ENCODE data around the gene NIPAL4. TPM values are rescaled to one million over a fixed set of nuclear protein-coding genes. Genes with fewer than 3 reads are reported as not detected.

NIPAL4 gene
- total RNA-seq, 2 donors from 2014 or later, result 0.27 to 0.49 TPM

- no peak for ATAC-seq (ENCODE audit: insufficient number of reproducible peaks, low FRiP score, low read depth)
- TF ChIP-seq CTCF (IDR thresholded peaks at IDR 0.05), result no peak
- Histone ChIP-seq H3K9me3 (no peaks in the 10 kb centered on the region), H3K36me3 (peaks cover 3% of the 10 kb centered on the region), H3K27ac (no peak overlapping the region), H3K4me1 (ENCODE audit: control insufficient read depth in 1 of 2, low read depth in 2 of 2) (peaks cover 17 to 54% of the 10 kb centered on the region in 2 donors), H3K27me3 (replicated peaks; ENCODE audit: insufficient read depth) (no peaks in the 10 kb centered on the region), H3K4me3 (no peak overlapping the region)
- DNase-seq (ENCODE audit: low spot score), result no peak
Observed at GRCh38 chr5:157518963-157519362, 59.0 kb downstream of the NIPAL4 start.

DNA sequence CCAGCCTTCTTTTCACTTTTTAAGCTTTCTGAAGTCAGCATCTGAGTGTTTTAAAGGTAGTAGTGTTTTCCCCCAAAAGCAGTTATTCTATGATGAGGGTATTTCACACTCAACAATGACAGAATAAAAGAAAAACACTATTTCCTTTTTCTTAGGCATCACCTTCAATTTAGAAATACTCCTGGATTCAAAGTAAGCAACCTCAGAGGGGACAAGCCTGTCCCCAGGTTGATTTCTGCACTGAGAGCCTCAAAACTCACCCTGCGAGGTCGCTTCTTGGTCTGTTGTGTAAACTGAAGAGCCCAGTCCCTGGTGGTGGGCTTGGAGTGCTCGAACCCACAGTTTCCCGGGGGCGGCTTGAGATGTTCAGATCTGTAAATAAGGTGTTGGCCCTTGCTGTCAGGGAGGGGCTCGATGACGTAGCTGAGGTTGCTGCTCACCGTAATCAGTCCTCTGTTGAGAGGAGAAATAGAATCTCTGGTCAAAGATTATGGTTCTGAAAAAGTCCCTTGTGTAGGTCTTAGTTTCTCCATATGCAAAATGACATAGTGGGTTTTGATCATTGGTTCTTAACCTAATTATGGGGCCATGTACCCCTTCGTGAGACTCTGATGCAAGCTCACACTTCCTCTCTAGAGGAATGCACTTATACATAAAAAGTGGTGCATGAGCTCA, 59.7 kb downstream of the NIPAL4 start:
- no peak for TF ChIP-seq CTCF (IDR thresholded peaks at IDR 0.05)
- ATAC-seq (ENCODE audit: insufficient number of reproducible peaks, low FRiP score, low read depth) (no peak), DNase-seq (ENCODE audit: low spot score) (no peak)
- peaks cover 20 to 55% of the 10 kb centered on the region in 2 donors for H3K4me1 ChIP-seq (ENCODE audit: control insufficient read depth in 1 of 2, low read depth in 2 of 2)
- no peaks in the 10 kb centered on the region for H3K27me3 ChIP-seq (replicated peaks; ENCODE audit: insufficient read depth)
- no peaks in the 10 kb centered on the region for H3K9me3 ChIP-seq
- H3K27ac ChIP-seq, result no peak overlapping the region
- peaks cover 3% of the 10 kb centered on the region for H3K36me3 ChIP-seq
- no peak overlapping the region for H3K4me3 ChIP-seq

DNA sequence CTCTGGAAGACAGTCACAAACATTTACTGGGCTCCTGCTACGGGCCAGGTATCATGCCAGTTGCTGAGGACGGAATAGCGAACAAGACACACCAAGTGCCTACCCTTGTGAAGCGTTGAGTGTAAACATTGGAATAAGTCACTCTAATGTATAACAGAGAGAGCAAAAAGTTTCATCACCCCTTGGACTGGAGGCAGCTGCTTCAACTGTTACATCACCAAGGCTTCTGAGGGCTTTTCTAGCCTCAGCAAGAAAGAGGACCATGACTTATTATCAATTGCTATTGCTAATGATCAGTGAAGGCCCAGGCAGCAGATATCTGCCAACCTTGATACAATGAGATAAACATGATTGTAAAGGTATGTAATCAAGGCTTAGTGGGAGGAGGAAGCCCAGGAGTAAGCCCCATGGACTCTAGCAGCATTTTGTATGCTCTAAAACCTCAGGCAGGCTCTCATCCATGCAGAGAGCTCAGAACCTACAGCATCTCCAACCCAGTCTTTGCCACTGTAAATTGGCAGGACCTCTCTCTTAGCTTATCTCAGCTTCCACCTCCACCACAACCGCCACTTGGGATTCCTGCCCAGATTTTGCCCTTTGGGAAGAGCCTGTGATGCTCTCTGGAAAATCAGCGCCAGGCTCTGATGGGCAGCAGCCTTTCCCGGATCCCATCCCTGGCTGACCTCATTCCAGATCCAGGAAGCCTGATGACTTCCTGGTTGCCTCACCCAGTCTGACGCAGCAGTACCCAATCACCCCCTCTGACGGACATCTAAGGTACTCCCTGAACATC, 61.1 kb downstream of the NIPAL4 start:
- Histone ChIP-seq H3K36me3 (peaks cover 3% of the 10 kb centered on the region), H3K4me1 (ENCODE audit: control insufficient read depth in 1 of 2, low read depth in 2 of 2) (peaks cover 13 to 43% of the 10 kb centered on the region in 2 donors), H3K9me3 (no peaks in the 10 kb centered on the region), H3K27me3 (replicated peaks; ENCODE audit: insufficient read depth) (no peaks in the 10 kb centered on the region), H3K27ac (peak overlapping the region; percentile 12 to 16), H3K4me3 (no peak overlapping the region)
- peak; percentile 74 for ATAC-seq (ENCODE audit: insufficient number of reproducible peaks, low FRiP score, low read depth)
- DNase-seq (ENCODE audit: low spot score), result peak; percentile 33
- no peak for TF ChIP-seq CTCF (IDR thresholded peaks at IDR 0.05)

DNA sequence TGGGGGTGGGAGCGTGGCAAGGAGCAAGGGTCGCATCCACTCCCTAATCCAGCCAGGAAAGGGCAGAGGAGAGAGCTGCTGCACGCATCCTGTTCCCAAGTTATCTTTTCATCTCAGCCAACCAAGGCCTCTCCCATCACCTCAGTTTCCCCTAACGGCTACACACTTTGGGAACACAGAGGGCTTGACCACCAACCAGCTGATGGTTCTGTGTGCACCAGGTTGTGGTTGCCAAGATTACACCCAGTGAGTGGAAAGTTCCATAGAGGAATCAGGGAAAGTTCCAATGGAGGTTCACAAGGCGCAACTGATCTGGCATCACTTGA, 61.7 kb downstream of the NIPAL4 start:
- peaks cover 8 to 38% of the 10 kb centered on the region in 2 donors for H3K4me1 ChIP-seq (ENCODE audit: control insufficient read depth in 1 of 2, low read depth in 2 of 2)
- no peak for TF ChIP-seq CTCF (IDR thresholded peaks at IDR 0.05)
- ATAC-seq (ENCODE audit: insufficient number of reproducible peaks, low FRiP score, low read depth), result no peak

DNA sequence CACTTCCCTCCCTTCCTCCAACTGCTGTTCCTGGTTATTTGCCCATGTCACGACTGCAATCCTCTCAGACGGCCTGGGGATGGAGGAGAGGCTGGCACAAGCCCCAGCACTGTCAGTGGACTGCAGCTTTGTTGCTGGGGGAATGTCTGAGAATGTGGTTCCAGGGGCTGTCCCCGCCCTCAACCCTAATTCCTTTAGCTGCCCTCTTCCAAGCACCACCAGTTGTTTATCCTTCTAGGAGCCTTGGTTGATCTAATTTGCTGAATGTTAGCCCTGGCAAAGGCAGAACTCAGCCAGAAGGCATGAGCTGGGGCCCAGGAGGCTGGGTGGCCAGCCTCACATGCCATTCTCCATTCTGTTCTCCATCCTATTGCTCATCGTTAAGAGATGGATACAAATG, 64.0 kb downstream of the NIPAL4 start:
- Histone ChIP-seq H3K27ac (peak overlapping the region; percentile 18 to 59), H3K27me3 (replicated peaks; ENCODE audit: insufficient read depth) (no peaks in the 10 kb centered on the region), H3K4me1 (ENCODE audit: control insufficient read depth in 1 of 2, low read depth in 2 of 2) (peaks cover 4 to 30% of the 10 kb centered on the region in 2 donors), H3K9me3 (no peaks in the 10 kb centered on the region), H3K4me3 (no peak overlapping the region), H3K36me3 (peaks cover under 1% of the 10 kb centered on the region)
- DNase-seq (ENCODE audit: low spot score) (no peak), ATAC-seq (ENCODE audit: insufficient number of reproducible peaks, low FRiP score, low read depth) (no peak)
- no peak for TF ChIP-seq CTCF (IDR thresholded peaks at IDR 0.05)

More for the DNA sequence above, 61.7 kb downstream of the NIPAL4 start:
- Histone ChIP-seq H3K27me3 (replicated peaks; ENCODE audit: insufficient read depth) (no peaks in the 10 kb centered on the region), H3K4me3 (no peak overlapping the region), H3K36me3 (peaks cover 3% of the 10 kb centered on the region), H3K27ac (peak overlapping the region; percentile 12 to 16), H3K9me3 (no peaks in the 10 kb centered on the region)
- DNase-seq (ENCODE audit: low spot score), result no peak
